GM19351 (cell line): ENCODE measurements around the gene ST6GALNAC3.
A peak's percentile ranks its signal among the peaks of the same experiment; 100 is the strongest.

ENCODE experiments used
- ATAC-seq: cut with Tn5 transposase; IDR thresholded peaks from one replicate; pipeline ENCODE4 v1.9.1; 2021; ENCODE audit warnings: mild to moderate bottlenecking, moderate library complexity; ENCODE audit not compliant: unreplicated experiment

The ST6GALNAC3 gene

GRCh38 chr1:76186554-76187170, 112.1 kb downstream of the ST6GALNAC3 start:
- ATAC-seq = no peak

DNA sequence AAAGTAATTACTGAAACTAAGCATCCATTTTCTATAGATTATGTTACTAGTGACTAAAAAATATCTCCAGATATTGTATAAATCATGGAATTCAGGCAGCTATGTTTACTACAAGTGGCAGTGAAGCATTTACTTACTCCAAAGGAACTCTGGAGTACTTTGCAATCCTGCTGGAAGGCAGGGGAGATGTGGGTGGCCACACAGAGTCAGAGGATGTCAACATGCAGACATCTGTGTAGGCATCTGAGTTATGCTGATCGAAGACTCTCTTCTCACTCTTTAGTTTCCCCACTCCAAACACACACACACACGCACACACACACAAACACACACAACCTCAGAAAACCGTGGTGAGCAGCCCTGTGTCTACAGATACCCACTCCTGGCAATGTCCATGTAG, 112.9 kb downstream of the ST6GALNAC3 start:
- ATAC-seq = no peak

DNA sequence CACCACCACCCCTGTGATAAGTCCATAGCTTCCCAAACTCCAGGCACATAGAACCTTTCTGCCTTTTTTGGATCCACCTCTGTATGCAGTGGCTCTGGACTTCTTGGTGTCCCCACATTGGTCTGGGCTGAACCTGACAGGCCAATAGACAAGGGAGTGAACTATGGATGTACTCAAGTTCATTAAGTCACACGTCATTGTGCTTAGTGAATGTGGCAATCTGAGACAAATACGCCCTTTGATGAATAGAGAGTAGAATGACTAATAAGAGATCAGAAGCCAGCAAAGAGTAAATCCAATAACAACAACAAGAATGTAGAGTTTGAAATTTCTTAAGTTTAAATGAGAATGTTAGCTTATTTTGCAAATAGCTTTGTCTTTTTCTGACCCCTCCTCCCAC, 114.8 kb downstream of the ST6GALNAC3 start:
- no peak for ATAC-seq

GRCh38 chr1:76190749-76191424, 116.3 kb downstream of the ST6GALNAC3 start:
- ATAC-seq = peak; percentile 83

- peak; percentile 46 for ATAC-seq
Observed at GRCh38 chr1:76191561-76191960, 117.0 kb downstream of the ST6GALNAC3 start.

DNA sequence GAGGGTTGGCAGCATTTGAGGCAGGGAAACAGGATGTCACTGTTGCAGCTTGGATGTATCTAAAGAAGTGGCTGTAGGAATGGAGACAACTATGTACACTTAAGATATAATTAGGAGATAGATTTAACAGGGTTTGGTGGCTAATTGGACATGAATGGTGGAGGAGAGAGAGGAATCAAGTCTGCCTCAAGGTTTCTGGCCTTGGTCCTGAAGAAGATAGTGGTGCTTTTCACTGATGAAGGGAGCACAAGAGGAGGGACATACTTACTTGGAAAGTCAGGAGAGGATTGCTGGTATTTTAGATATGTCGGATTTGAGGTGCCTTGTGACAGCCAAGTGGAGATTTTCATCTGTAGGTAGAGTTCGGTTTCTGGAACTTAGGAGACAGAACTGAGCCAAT, 123.9 kb downstream of the ST6GALNAC3 start:
- ATAC-seq = no peak

DNA sequence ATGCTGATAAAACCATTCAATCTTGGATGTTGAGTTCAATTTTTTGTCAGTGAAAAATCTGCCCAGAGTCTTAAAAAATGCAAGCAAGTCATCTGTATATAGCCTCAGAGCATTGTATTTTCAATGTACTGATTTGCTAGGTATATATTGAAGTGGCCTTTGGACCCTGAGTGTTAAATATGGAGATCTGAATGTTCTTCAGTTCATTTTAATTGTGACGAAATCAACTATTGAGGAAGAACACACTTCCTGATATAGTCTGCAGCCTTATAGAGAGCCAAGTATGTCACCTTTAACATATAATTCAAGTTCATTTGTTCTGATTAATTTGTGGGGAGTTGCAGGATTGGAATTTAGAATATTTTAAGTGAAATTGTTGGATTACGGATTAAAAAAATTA, 128.1 kb downstream of the ST6GALNAC3 start:
- no peak for ATAC-seq

- no peak for ATAC-seq
Observed at GRCh38 chr1:76203127-76203526, 128.6 kb downstream of the ST6GALNAC3 start.

DNA sequence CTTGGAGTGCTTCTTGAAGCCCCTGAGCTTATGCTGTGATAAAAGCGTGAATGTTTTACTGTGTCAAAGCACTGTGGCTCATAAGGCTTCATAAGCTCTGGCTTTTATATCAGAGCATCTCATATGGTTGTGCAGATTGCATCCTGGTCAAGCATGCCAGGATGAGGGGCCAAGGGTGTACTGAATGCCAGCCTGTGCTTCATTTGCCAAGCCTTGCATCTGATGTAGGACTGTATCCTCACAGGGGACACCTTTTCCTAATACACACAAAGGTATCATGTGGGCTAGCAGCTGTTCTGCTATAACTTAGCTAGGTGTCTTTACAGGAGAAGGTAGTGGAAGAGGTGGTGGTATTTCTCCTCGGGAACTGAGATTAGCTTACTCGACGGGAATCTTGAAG, 134.7 kb downstream of the ST6GALNAC3 start:
- no peak for ATAC-seq

DNA sequence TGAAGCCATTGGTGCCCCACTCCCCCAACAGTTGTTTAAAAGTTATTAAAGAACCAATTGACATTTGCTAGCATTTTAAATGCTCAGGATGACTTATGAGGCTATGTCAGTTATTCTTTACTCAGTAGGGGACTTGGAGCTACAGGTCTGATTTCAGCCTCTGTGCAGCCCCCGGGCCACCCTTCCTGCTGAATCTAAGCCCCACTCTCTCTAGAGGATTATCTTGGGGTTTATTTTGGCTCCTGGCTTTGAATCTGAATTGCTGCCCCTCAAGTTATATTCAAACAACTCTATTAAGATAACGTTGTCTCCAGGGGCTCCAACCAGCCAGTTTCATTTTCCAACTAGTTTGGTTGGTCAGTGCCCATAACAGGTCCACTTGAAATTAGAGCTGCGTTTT, 135.1 kb downstream of the ST6GALNAC3 start:
- no peak for ATAC-seq

- ATAC-seq = no peak
Observed at GRCh38 chr1:76210160-76210559, 135.6 kb downstream of the ST6GALNAC3 start.

DNA sequence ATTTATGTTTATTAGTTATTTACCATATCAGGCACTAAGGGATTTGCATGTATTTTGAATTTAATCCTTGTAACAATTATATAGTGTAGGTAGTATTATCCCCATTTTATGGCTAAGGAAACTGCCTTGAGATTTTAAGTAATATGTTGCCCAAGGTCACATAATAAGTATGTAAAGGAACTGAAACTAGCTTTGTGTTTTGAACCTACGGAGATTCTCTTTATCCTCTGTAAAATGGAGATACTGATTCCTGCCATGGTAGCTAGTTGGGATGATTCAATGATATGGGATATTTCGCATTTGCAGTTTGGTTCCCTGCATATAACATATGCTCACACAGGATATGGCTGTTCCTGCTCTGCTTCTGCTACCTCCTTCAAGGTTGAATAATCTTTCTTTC, 144.3 kb downstream of the ST6GALNAC3 start:
- ATAC-seq = peak; percentile 16

DNA sequence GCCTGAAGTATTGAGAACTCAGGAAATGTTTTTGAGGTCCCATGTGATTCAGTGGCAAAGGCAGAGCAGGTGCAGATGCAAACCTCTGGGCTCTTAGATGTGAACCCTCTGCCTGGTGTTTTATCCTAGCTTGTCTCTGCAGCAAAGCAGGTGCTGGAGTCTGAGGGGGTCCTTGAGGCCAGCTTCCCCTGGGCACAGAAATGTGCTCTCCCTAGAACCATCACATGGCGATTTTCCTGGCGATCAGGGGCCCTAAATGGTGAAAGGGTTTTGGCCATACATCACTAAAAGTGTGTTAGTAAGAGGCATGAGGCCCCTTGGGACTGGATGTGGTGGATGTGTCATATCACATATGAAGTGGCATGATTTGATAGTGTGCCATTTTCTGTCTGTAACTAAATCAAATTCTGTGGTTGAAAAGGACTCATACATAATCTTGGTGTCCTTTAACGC, 144.8 kb downstream of the ST6GALNAC3 start:
- ATAC-seq = peak; percentile 56

GRCh38 chr1:76224752-76225151, 150.2 kb downstream of the ST6GALNAC3 start:
- no peak for ATAC-seq

- no peak for ATAC-seq
Observed at GRCh38 chr1:76225526-76225925, 151.0 kb downstream of the ST6GALNAC3 start.

- ATAC-seq = no peak
Observed at GRCh38 chr1:76227621-76228020, 153.1 kb downstream of the ST6GALNAC3 start.

DNA sequence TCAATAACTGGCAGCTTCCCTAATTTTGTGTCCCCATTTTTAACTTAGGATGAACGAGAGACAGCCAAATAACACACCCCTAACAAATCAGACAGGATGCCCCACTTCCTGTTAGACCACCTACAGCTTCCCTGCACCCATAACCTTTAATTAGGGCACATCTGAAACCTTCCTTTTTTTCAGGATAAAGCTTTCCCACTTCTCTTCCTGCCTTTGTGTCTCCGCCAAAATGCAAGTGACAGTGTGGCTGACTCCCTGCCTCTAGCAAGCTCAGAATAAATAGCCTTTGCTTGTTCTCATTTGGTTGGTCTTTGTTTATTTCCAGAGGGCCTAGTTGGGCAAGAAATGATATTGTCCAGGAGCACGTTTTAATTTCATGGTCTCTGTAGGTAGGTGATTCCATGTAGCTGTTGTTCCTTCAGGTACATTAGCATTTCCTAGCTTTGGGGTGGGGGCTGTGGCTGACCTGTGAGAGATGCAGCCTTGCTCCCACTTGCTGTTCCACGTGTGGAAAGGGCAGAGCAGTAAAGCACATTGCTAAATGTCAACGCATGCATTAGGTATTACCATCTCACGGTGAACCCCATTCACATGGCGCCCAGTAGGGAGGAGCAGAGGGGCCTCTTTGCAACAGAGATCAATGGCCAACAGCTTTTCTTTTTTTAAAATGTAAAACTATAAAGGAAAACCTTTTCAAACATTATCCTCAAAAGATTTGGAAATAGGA, 154.9 kb downstream of the ST6GALNAC3 start:
- ATAC-seq = no peak

- ATAC-seq = no peak
Observed at GRCh38 chr1:76230842-76231281, 156.3 kb downstream of the ST6GALNAC3 start.

DNA sequence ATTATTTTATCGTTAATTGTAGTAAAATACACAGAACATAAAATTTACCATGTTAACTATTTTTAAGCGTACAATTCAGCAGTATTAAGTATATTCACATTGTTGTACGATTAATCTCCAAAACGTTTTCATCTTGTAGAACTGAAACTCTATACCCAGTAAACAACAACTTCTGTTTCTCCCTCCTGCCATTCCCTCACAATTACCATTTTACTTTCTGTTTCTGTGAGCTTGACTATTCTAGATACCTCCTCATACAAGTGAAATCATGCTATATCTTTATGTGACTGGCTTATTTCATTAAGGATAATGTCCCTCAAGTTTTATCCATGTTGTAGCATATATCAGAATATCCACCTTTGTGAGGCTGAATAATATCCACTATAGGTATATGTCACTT, 156.8 kb downstream of the ST6GALNAC3 start:
- peak; percentile 60 for ATAC-seq

DNA sequence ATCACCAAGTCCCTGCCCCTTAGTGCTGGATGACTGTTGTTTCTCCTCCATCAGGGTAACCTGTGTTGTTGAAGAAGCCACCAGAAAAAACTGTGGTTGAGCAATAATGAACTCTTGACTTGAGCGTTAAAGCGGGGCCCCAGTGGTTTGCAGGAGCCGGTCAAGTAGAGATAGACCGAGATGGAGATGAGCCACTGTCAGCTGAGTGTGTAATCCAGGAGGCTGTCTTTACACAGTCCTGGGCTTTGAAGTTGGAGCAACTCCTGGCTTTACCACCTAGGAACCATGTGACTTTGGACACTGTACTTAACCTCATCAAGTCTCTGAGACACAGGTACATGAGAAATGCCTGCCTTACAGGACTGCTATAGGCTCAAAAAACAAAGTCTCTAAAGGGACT, 158.1 kb downstream of the ST6GALNAC3 start:
- ATAC-seq = no peak

GRCh38 chr1:76234061-76234460, 159.5 kb downstream of the ST6GALNAC3 start:
- no peak for ATAC-seq

DNA sequence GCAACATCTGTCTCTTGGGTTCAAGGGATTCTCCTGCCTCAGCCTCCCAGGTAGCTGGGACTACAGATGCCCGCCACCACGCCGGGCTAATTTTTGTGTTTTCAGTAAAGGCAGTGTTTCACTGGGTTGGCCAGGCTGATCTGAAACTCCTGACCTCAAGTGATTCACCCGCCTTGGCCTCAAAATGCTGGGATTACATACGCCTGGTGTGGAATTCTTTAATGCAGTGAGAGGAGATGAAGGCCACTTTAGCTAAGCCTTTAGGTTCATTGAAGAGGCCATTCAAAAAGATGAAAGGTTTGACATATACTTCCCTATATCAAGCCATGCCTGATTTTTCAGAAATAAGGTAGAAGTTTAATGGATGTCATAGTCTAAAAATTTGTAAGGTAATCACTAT, 162.7 kb downstream of the ST6GALNAC3 start:
- no peak for ATAC-seq
